ENCODE results near the gene TMEM82.
"Not testable (repeated sequence)": the region's sequence is repeated elsewhere in the genome, so short reads cannot be mapped to it uniquely, and the experiment has no call there.

The TMEM82 gene

DNA sequence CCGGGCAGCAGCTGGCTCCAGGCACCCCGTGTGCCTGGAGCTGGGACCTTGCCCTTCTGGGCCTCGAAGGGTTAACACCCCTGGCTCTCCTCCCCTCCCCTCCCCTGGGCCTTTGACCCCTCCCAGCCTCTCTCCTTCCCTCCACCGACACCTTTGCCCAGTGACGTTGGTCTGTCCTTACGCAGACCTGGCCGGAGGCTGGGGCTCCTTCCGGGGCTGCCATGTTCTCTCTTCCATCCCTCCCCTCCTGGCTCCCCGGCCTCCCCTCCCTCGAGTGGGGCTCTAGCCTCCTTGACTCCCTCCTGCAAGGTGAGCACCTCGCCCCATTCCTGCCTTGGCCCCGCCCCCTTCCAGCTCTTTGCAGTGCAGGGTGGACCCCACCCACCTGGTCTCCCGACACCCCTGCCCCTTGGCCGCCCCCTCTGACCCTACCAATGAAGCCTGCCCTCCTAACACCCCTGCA is at the start of gene TMEM82:
TMEM82 (plus strand) TSS at position 161 of the 463 bp plus-strand sequence; CDS start at position 222, 61 bp downstream.
- POLR2A ChIA-PET: no interaction called here
- TF ChIP-seq BHLHE40 (IDR thresholded peaks at IDR 0.05; ENCODE audit: borderline replicate concordance) (no peak), SUZ12 (IDR thresholded peaks at IDR 0.05) (no peak), FOXA1 (IDR thresholded peaks at IDR 0.05) (no peak)
- no peak for DNase-seq (ENCODE audit: extremely low spot score)
- CTCF ChIA-PET: no interaction called here

DNA sequence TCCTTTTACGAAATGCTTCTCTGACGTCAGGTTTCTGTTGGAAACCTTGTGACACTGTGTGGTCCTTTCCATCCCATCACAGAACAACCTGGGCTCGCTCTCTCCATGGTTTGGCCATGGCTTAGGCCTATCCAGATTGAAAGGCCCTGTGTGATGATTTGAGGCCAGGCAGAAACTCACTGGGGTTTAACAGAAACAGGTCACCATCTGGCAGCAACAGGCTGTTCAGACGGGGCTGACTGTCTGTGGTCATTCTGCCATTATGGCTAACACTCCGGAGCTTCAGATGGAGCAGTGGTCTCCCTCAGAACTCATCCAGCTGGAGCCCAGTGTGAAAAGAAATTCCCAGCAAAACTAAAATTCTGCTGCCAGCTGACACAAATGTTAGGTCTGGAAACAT is 48.9 kb upstream of the TMEM82 start:
- TF ChIP-seq LEF1 (IDR thresholded peaks at IDR 0.05; ENCODE audit: borderline replicate concordance) (no peak), FOXM1 (IDR thresholded peaks at IDR 0.05; ENCODE audit: borderline replicate concordance) (no peak), SP1 (IDR thresholded peaks at IDR 0.05) (no peak), ARNT (IDR thresholded peaks at IDR 0.05) (no peak), SUZ12 (IDR thresholded peaks at IDR 0.05) (no peak), L3MBTL2 (conservative IDR thresholded peaks at IDR 0.05) (no peak), FOXK2 (IDR thresholded peaks at IDR 0.05) (no peak), FOXA1 (IDR thresholded peaks at IDR 0.05) (no peak), HDGF (IDR thresholded peaks at IDR 0.05; ENCODE audit: borderline replicate concordance) (no peak), BHLHE40 (IDR thresholded peaks at IDR 0.05; ENCODE audit: borderline replicate concordance) (no peak), NFRKB (IDR thresholded peaks at IDR 0.05) (no peak), TARDBP (IDR thresholded peaks at IDR 0.05) (no peak), CTBP1 (IDR thresholded peaks at IDR 0.05; ENCODE audit: borderline replicate concordance) (no peak), ELF4 (IDR thresholded peaks at IDR 0.05) (no peak), ZNF384 (IDR thresholded peaks at IDR 0.05) (no peak)
- TF ChIP-seq, protein P1, sequence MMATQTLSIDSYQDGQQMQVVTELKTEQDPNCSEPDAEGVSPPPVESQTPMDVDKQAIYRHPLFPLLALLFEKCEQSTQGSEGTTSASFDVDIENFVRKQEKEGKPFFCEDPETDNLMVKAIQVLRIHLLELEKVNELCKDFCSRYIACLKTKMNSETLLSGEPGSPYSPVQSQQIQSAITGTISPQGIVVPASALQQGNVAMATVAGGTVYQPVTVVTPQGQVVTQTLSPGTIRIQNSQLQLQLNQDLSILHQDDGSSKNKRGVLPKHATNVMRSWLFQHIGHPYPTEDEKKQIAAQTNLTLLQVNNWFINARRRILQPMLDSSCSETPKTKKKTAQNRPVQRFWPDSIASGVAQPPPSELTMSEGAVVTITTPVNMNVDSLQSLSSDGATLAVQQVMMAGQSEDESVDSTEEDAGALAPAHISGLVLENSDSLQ (IDR thresholded peaks at IDR 0.05): no peak
- POLR2A ChIA-PET: interaction anchor here (1.4 kb wide), 1 partner anchor 90 kb away, joined by 3 read pairs; no protein-coding TSS in a partner anchor
- CTCF ChIA-PET: no interaction called here
- no peak for DNase-seq (ENCODE audit: extremely low spot score)

DNA sequence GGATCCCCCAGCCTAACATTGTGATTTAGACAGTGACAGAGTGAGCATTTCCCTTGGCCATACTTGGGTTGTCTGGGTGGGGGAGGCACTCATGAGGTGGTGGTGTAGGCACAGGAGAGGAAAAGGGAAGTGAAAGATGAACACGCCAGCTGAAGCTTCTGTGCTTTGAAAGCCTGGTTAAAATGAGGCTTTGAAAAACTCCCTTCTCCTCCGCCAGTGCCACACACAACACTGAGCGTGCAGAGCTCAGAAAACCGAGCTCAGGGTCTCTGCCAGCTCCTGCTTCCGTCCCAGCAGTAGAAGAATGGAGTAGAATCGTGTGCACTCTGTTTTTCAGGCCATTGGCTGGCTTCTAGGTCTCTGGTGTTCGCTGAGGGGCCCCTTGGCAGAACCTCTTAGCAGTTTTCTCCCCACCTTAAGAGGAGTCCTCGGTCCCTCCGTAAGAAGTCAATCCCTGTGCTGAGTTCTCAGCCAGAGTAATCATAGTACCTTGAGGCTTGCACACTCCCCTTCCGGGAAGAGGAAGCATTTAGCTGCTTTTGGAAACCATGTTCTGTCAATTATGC is 45.3 kb upstream of the TMEM82 start:
- CTCF ChIA-PET: no interaction called here
- DNase-seq (ENCODE audit: extremely low spot score): no peak

DNA sequence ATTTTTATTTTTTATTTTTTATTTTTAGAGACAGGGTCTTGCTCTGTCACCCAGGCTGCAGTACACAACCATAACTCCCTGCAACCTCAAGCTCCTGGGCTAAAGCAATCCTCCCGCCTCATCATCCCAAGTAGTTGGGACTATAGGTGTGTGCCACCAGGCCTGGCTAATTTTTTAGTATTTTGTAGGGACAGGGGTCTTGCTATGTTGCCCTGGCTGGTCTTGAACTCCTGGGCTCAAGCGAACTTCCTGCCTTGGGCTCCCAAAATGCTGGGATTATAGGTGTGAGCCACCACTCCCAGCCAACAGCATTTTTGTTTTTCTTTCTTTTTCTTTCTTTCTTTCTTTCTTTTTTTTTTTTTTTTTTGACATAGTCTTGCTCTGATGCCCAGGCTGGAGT is 44.1 kb upstream of the TMEM82 start:
- CTCF ChIA-PET: no interaction called here
- TF ChIP-seq NFRKB (IDR thresholded peaks at IDR 0.05) (no peak), SP1 (IDR thresholded peaks at IDR 0.05) (no peak), SUZ12 (IDR thresholded peaks at IDR 0.05) (no peak), L3MBTL2 (conservative IDR thresholded peaks at IDR 0.05) (no peak), ELF4 (IDR thresholded peaks at IDR 0.05) (no peak), FOXA1 (IDR thresholded peaks at IDR 0.05) (no peak), FOXK2 (IDR thresholded peaks at IDR 0.05) (no peak), CTBP1 (IDR thresholded peaks at IDR 0.05; ENCODE audit: borderline replicate concordance) (no peak), HDGF (IDR thresholded peaks at IDR 0.05; ENCODE audit: borderline replicate concordance) (no peak), FOXM1 (IDR thresholded peaks at IDR 0.05; ENCODE audit: borderline replicate concordance) (no peak)
- DNase-seq (ENCODE audit: extremely low spot score): no peak
- POLR2A ChIA-PET: no interaction called here

More for the DNA sequence above, 45.3 kb upstream of the TMEM82 start:
- POLR2A ChIA-PET: interaction anchor here (0.6 kb wide), 1 partner anchor 9 kb away, joined by 3 read pairs; no protein-coding TSS in a partner anchor
- TF ChIP-seq SP1 (IDR thresholded peaks at IDR 0.05) (no peak), ZNF384 (IDR thresholded peaks at IDR 0.05) (no peak), HDGF (IDR thresholded peaks at IDR 0.05; ENCODE audit: borderline replicate concordance) (no peak), CTBP1 (IDR thresholded peaks at IDR 0.05; ENCODE audit: borderline replicate concordance) (no peak), FOXK2 (IDR thresholded peaks at IDR 0.05) (no peak)

DNA sequence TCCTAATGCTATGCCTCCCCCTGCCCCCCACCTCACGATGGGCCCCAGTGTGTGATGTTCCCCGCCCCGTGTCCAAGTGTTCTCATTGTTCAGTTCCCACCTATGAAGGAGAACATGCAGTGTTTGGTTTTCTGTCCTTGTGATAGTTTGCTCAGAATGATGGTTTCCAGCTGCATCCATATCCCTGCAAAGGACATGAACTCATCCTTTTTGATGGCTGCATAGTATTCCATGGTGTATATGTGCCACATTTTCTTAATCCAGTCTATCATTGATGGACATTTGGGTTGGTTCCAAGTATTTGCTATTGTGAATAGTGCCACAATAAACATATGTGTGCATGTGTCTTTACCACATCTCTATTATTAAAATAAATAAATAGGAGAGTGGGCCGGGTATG is 43.0 kb upstream of the TMEM82 start:
- CTCF ChIA-PET; DNase-seq (ENCODE audit: extremely low spot score); POLR2A ChIA-PET: not testable (repeated sequence)

DNA sequence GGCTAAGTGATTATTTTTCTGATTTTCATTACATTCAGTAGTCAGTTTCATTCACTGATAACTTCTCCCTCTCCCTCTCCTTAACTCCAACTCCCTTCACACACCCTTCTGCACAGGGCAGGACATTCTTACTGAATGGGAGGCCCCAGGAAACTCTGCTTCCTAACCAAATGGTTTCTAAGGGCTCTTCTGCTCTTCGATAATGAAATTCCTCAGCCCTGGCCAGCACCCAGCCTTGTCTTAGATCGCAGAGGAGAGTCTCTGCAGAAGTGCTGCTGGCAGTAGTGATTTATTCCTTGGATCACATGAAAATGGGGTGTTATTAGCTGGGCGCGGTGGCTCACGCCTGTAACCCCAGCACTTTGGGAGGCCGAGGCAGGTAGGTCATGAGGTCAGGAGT is 41.8 kb upstream of the TMEM82 start:
- CTCF ChIA-PET: no interaction called here

DNA sequence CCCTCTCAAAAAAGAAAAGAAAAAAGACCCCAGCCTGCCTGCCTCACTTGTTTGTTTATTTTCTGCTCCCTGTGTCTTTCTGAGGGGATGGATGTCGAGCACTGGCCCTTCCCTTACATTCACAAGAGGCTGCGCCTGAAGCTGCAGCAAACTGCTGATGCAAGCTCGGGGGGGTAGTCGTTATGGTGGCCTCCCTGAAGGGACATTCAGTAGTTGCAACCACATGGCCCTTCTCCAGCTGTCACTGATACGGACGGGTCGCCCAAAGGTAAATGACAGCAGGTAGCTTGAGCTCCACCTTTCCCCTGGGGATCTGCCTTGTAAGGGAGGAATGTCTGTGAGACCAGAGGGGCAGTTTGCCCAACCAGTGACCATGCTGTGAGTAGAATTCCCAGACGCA is 40.5 kb upstream of the TMEM82 start:
- no peak for DNase-seq (ENCODE audit: extremely low spot score)
- TF ChIP-seq HDGF (IDR thresholded peaks at IDR 0.05; ENCODE audit: borderline replicate concordance) (no peak), NFRKB (IDR thresholded peaks at IDR 0.05) (no peak), FOXM1 (IDR thresholded peaks at IDR 0.05; ENCODE audit: borderline replicate concordance) (no peak), ELF4 (IDR thresholded peaks at IDR 0.05) (no peak), SP1 (IDR thresholded peaks at IDR 0.05) (no peak), FOXA1 (IDR thresholded peaks at IDR 0.05) (no peak), BHLHE40 (IDR thresholded peaks at IDR 0.05; ENCODE audit: borderline replicate concordance) (no peak), FOXK2 (IDR thresholded peaks at IDR 0.05) (no peak), LEF1 (IDR thresholded peaks at IDR 0.05; ENCODE audit: borderline replicate concordance) (no peak), CTBP1 (IDR thresholded peaks at IDR 0.05; ENCODE audit: borderline replicate concordance) (no peak), TARDBP (IDR thresholded peaks at IDR 0.05) (no peak), ARNT (IDR thresholded peaks at IDR 0.05) (no peak)
- CTCF ChIA-PET: interaction anchor here (1.2 kb wide), 1 partner anchor 9 kb away, joined by 3 read pairs; no protein-coding TSS in a partner anchor
- POLR2A ChIA-PET: interaction anchor here (1.2 kb wide), 1 partner anchor 99 kb away, joined by 5 read pairs; no protein-coding TSS in a partner anchor

More for the DNA sequence above, 41.8 kb upstream of the TMEM82 start:
- no peak for TF ChIP-seq NFRKB (IDR thresholded peaks at IDR 0.05)
- TF ChIP-seq ZNF384 (IDR thresholded peaks at IDR 0.05): no peak
- TF ChIP-seq L3MBTL2 (conservative IDR thresholded peaks at IDR 0.05): no peak
- TF ChIP-seq, protein P1 (IDR thresholded peaks at IDR 0.05): no peak
- TF ChIP-seq FOXK2 (IDR thresholded peaks at IDR 0.05): no peak
- no peak for TF ChIP-seq CTBP1 (IDR thresholded peaks at IDR 0.05; ENCODE audit: borderline replicate concordance)
- TF ChIP-seq ARNT (IDR thresholded peaks at IDR 0.05): no peak
- DNase-seq (ENCODE audit: extremely low spot score): no peak
- POLR2A ChIA-PET: no interaction called here

Measured in HEK293T (cell line).